GM12878 (cell line): ENCODE results near the gene CRAT. TPM values are rescaled to one million over a fixed set of nuclear protein-coding genes. Genes with fewer than 3 reads are reported as not detected.

Experiments used
- ATAC-seq: fragments of 200-7000 bp; cut with Tn5 transposase; 3 replicates; pipeline ENCODE4 v1.9.1; 2020; ENCODE audit warnings: mild to moderate bottlenecking, moderate library complexity
- BruUV-seq: library from RNA; stranded (reverse); fragments of 400-500 nt; replicated peaks from 2 replicates; lab custom pipeline; 2021; lab: Mats Ljungman, UMichigan
- CTCF ChIA-PET: fragments of 300-600 bp; sonication (Branson Sonifier 250); formaldehyde crosslinking; extraction: SDS; loops from one replicate; lab custom pipeline; 2021; ENCODE audit warnings: inconsistent platforms; lab: Yijun Ruan, JAX
- POLR2A ChIA-PET: fragments of 350-600 bp; formaldehyde crosslinking; extraction: SDS; loops from one replicate; lab custom pipeline; 2021; ENCODE audit warnings: inconsistent platforms; lab: Charles Lee
- RAD21 ChIA-PET: fragments of 300-600 bp; sonication (Branson Sonifier 250); formaldehyde crosslinking; loops from one replicate; lab custom pipeline; 2023; ENCODE audit warnings: antibody characterized with exemption; ENCODE audit not compliant: unreplicated experiment; lab: Charles Lee
- SMC1A ChIA-PET: fragments of 300-600 bp; sonication (Branson Sonifier 250); formaldehyde crosslinking; loops from one replicate; lab custom pipeline; 2023; ENCODE audit not compliant: unreplicated experiment, uncharacterized antibody; lab: Charles Lee
- DNase-seq: peaks from one replicate; pipeline ENCODE4 v3.0.0-alpha.2; 2011; ENCODE audit warnings: low read depth, low spot score
- FAIRE-seq: peaks from 3 replicates; lab custom pipeline; 2011; peaks lifted over from hg19 to GRCh38; lab: Jason Lieb, UNC
- H2AFZ ChIP-seq: 2 replicates; pipeline ENCODE4 v1.6.0; 2011; ENCODE audit warnings: low read depth, low read length, control low read depth; ENCODE audit not compliant: control insufficient read depth
- H3K27ac ChIP-seq: 2 replicates; pipeline ENCODE4 v1.5.1; 2011; ENCODE audit warnings: control low read depth; ENCODE audit not compliant: control insufficient read depth, insufficient read depth
- H3K27me3 ChIP-seq, 2 experiments: replicated peaks in 1 of 2; 2 replicates each; pipeline versions ENCODE4 v1.6.0 to v1.6.1; 2011; ENCODE audit warnings: low read length in 1 of 2; ENCODE audit not compliant: control insufficient read depth in 2 of 2, insufficient read depth in 2 of 2
- H3K36me3 ChIP-seq, 2 experiments: 2 replicates each; pipeline ENCODE4 v1.5.1; 2011; ENCODE audit warnings: low read length in 1 of 2; ENCODE audit not compliant: control insufficient read depth in 2 of 2, insufficient read depth in 2 of 2
- H3K4me1 ChIP-seq: 2 replicates; pipeline ENCODE4 v1.6.1; 2011; ENCODE audit warnings: mild to moderate bottlenecking, low read length, moderate library complexity, mixed read lengths; ENCODE audit not compliant: control insufficient read depth, insufficient read depth
- H3K4me2 ChIP-seq: 2 replicates; pipeline ENCODE4 v1.6.0; 2011; ENCODE audit warnings: control low read depth; ENCODE audit not compliant: control insufficient read depth, insufficient read depth
- H3K4me3 ChIP-seq: fragments of 200-600 bp; sonication (generic); 2 replicates; pipeline ENCODE4 v1.5.1; 2016
- H3K79me2 ChIP-seq: 2 replicates; pipeline ENCODE4 v1.6.0; 2011; ENCODE audit warnings: low read length; ENCODE audit not compliant: control insufficient read depth, insufficient read depth
- H3K9ac ChIP-seq: 2 replicates; pipeline ENCODE4 v1.8.0; 2011; ENCODE audit warnings: low read length, control low read depth, mixed read lengths; ENCODE audit not compliant: control insufficient read depth, insufficient read depth
- H3K9me3 ChIP-seq: replicated peaks from 3 replicates; pipeline ENCODE4 v1.5.1; 2011; ENCODE audit warnings: mild to moderate bottlenecking, low read length; ENCODE audit not compliant: control insufficient read depth, insufficient read depth
- H4K20me1 ChIP-seq: 2 replicates; pipeline ENCODE4 v1.6.0; 2011; ENCODE audit not compliant: control insufficient read depth, insufficient read depth
- BMI1 ChIP-seq: fragments of 450-650 bp; IDR thresholded peaks from 2 replicates; pipeline ENCODE4 v1.6.1; 2016; ENCODE audit warnings: mild to moderate bottlenecking, moderate library complexity, borderline replicate concordance
- CBFB ChIP-seq: IDR thresholded peaks from 2 replicates; pipeline ENCODE4 v1.6.1; 2016; ENCODE audit warnings: antibody characterized with exemption, low read depth
- MXI1 ChIP-seq: fragments of 150-350 bp; IDR thresholded peaks from 2 replicates; pipeline ENCODE4 v1.6.1; 2011; ENCODE audit warnings: low read depth, mild to moderate bottlenecking, inconsistent platforms, low read length, improper control_type of control experiment
- NBN ChIP-seq: fragments of 450-650 bp; IDR thresholded peaks from 2 replicates; pipeline ENCODE4 v1.6.1; 2016
- PAX8 ChIP-seq: fragments of 450-650 bp; IDR thresholded peaks from 2 replicates; pipeline ENCODE4 v1.6.1; 2017; ENCODE audit warnings: mild to moderate bottlenecking, moderate library complexity
- POLR2A ChIP-seq: IDR thresholded peaks from 2 replicates; pipeline ENCODE4 v1.6.1; 2011; ENCODE audit warnings: low read depth, mild to moderate bottlenecking, low read length
- POLR2AphosphoS5 ChIP-seq: IDR thresholded peaks from 2 replicates; pipeline ENCODE4 v1.6.1; 2011; ENCODE audit warnings: mild to moderate bottlenecking, low read length, inconsistent platforms
- SIN3A ChIP-seq: IDR thresholded peaks from 2 replicates; pipeline ENCODE4 v1.6.1; 2012; ENCODE audit warnings: low read depth, low read length, improper control_type of control experiment
- SMC3 ChIP-seq: IDR thresholded peaks from 2 replicates; pipeline ENCODE4 v1.6.1; 2011; ENCODE audit warnings: low read length, improper control_type of control experiment, borderline replicate concordance
- WRNIP1 ChIP-seq: IDR thresholded peaks from 2 replicates; pipeline ENCODE4 v1.6.1; 2011; ENCODE audit warnings: low read depth, low read length, improper control_type of control experiment, borderline replicate concordance
- ZNF207 ChIP-seq: fragments of 450-650 bp; IDR thresholded peaks from 2 replicates; pipeline ENCODE4 v1.6.1; 2014; ENCODE audit warnings: antibody characterized with exemption, mild to moderate bottlenecking, borderline replicate concordance
- ZNF274 ChIP-seq: IDR thresholded peaks from one replicate; pipeline ENCODE4 v1.8.0; 2011; ENCODE audit not compliant: insufficient read length, insufficient read depth
- WGBS: methylation state at CpG from one replicate; pipeline ENCODE4 v1.1.6; 2016; ENCODE audit warnings: low lambda C conversion rate; ENCODE audit not compliant: insufficient replicate concordance, insufficient coverage; ENCODE audit errors: missing lambda C conversion rate; 5-methylcytosine and 5-hydroxymethylcytosine counted together
- in situ Hi-C: fragments of 300-500 bp; cut with MboI; formaldehyde crosslinking; loops from 9 replicates; pipeline ENCODE4 v1.14.3; 2018; ENCODE audit warnings: mixed read lengths
- intact Hi-C: fragments of 100-400 bp; cut with micrococcal nuclease; formaldehyde crosslinking; loops from one replicate; pipeline ENCODE4 v1.14.2; 2022; ENCODE audit not compliant: unreplicated experiment
- polyA plus RNA-seq, 11 experiments: library from polyadenylated mRNA; depleted of rRNA in 4 of 11; unstranded in 6 of 11; stranded (reverse) in 5 of 11; fragments of >200 nt; fragmentation: Nextera tagmentation in 4 of 11; fragmentation: Illumina TruSeq in 1 of 11; extraction: Ambion mirVana in 4 of 11; extraction: Trizol in 1 of 11; gene quantifications; 1 replicate in 1 of 11; 2 replicates in 10 of 11; pipeline versions ENCODE4 v1.2.1 to v1.2.3, GENCODE V29; 2011 to 2016; ENCODE audit warnings: inconsistent platforms in 2 of 11, missing spikeins in 2 of 11, low read depth in 1 of 11
- total RNA-seq, 4 experiments: library from RNA; depleted of rRNA in 3 of 4; stranded (reverse); fragments of >200 nt in 3 of 4; fragmentation: Illumina TruSeq in 1 of 4; extraction: Trizol in 1 of 4; gene quantifications; 2 replicates each; pipeline versions ENCODE4 v1.2.1 to v1.2.3, GENCODE V29; 2013 to 2021
- TF ChIP-seq, protein P1 (sequence below): fragments of 450-650 bp; formaldehyde crosslinking; IDR thresholded peaks from 2 replicates; pipeline ENCODE4 v1.4.0; 2020; ENCODE audit warnings: mild to moderate bottlenecking, moderate library complexity
- TF ChIP-seq, protein P2 (sequence below): IDR thresholded peaks from 2 replicates; pipeline ENCODE4 v1.6.1; 2012; ENCODE audit warnings: improper control_type of control experiment, low read depth, low read length; ENCODE audit not compliant: insufficient replicate concordance

CRAT gene
- total and polyA plus RNA-seq, 10 of the 15 experiments (the other 5 are each of a cell fraction or from before 2014, with no cell fraction given): 0.10 to 3.4 (median 1.8) TPM

DNA sequence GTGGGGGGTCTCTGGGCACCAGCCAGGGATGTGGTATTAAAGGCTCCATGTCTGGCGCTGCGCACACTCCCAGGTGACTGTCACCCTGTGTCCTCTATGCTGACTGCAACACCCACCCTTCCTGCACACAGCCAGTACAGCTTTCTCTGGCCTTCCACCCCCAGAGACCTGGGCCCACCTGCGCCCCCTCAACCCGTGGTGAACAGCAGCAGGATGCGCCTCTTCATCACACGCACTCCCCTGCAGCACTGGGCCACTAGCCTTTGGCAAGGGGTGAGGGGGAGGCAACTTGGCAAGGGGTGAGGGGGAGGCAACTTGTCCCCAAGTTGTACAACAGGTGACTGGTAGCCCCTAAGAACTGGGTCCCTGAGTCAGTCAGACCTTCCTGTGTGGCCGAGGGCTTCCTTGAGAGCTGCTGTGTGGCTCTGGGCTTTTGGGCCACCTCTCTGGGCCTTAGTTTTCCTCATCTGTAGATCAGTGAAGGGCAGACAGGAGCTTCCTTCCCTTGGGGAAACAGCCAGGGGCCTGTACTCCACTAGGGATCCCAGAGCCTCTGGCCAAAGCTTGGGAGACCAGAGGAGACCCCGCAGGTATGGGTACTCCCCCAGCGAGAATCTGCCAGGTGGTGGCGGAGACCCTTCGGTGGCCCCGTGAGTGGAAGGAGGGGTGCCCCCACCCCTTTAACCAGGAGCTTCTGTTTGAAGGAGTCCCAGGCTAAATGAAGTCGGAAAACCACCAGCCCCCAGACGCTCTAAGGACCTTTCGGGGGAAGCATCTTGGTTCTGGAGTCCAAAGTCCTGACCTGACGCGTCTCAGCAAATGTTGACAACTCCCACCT, 4.5 kb downstream of the CRAT start (continued):
- no peak for TF ChIP-seq BMI1
- TF ChIP-seq, protein P1, sequence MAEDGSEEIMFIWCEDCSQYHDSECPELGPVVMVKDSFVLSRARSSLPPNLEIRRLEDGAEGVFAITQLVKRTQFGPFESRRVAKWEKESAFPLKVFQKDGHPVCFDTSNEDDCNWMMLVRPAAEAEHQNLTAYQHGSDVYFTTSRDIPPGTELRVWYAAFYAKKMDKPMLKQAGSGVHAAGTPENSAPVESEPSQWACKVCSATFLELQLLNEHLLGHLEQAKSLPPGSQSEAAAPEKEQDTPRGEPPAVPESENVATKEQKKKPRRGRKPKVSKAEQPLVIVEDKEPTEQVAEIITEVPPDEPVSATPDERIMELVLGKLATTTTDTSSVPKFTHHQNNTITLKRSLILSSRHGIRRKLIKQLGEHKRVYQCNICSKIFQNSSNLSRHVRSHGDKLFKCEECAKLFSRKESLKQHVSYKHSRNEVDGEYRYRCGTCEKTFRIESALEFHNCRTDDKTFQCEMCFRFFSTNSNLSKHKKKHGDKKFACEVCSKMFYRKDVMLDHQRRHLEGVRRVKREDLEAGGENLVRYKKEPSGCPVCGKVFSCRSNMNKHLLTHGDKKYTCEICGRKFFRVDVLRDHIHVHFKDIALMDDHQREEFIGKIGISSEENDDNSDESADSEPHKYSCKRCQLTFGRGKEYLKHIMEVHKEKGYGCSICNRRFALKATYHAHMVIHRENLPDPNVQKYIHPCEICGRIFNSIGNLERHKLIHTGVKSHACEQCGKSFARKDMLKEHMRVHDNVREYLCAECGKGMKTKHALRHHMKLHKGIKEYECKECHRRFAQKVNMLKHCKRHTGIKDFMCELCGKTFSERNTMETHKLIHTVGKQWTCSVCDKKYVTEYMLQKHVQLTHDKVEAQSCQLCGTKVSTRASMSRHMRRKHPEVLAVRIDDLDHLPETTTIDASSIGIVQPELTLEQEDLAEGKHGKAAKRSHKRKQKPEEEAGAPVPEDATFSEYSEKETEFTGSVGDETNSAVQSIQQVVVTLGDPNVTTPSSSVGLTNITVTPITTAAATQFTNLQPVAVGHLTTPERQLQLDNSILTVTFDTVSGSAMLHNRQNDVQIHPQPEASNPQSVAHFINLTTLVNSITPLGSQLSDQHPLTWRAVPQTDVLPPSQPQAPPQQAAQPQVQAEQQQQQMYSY (CRISPR knock-in tag): no peak
- no peak for TF ChIP-seq ZNF207
- no peak for TF ChIP-seq MXI1

DNA sequence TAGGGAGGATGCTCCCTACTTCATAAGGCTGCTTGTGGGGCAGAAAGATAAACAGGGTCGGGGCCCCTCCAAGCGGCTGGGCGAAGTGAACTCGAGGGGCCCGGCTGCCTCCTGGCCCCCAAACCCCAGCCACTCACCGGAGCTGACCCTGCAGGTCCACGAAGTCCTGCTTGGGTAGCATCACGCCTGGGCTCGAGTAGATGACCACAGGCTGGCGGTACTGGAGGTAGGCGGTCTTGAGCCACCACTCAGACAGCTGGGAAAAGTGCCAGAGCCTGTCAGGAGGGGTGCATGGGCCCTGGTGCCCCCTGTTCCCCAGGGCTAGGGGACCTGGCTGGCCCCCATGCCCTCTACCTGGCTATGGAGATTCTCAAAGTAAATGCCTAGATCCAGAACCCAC, 6.5 kb downstream of the CRAT start:
- no peaks in the 10 kb centered on the region; a peak in 1 of 4 replicates for H3K27me3 ChIP-seq
- 52% methylated on average over 11 of the region's 11 CpGs for WGBS
- no peak overlapping the region for H2AFZ ChIP-seq
- ChIA-PET RAD21 (no interaction called here), SMC1A (no interaction called here), POLR2A (interaction anchor here (1.7 kb wide), 1 partner anchor 9 kb away, joined by 4 read pairs; no protein-coding TSS in a partner anchor), CTCF (interaction anchor here (2.0 kb wide), 3 partner anchors 9 to 35 kb away, joined by 6 read pairs; no protein-coding TSS in a partner anchor)
- no peaks in the 10 kb centered on the region for H4K20me1 ChIP-seq
- H3K9ac ChIP-seq: no peak overlapping the region
- intact Hi-C loops: no loop called here
- H3K4me3 ChIP-seq: no peak overlapping the region
- no TSS peak for BruUV-seq
- no peaks in the 10 kb centered on the region for H3K9me3 ChIP-seq
- no peaks in the 10 kb centered on the region for H3K36me3 ChIP-seq
- H3K79me2 ChIP-seq: no peaks in the 10 kb centered on the region
- in situ Hi-C loops: no loop called here
- TF ChIP-seq CBFB (no peak), SIN3A (no peak), POLR2A (no peak), NBN (no peak), SMC3 (no peak), POLR2AphosphoS5 (no peak), WRNIP1 (no peak), ZNF274 (no peak), PAX8 (no peak)
- TF ChIP-seq, protein P2, sequence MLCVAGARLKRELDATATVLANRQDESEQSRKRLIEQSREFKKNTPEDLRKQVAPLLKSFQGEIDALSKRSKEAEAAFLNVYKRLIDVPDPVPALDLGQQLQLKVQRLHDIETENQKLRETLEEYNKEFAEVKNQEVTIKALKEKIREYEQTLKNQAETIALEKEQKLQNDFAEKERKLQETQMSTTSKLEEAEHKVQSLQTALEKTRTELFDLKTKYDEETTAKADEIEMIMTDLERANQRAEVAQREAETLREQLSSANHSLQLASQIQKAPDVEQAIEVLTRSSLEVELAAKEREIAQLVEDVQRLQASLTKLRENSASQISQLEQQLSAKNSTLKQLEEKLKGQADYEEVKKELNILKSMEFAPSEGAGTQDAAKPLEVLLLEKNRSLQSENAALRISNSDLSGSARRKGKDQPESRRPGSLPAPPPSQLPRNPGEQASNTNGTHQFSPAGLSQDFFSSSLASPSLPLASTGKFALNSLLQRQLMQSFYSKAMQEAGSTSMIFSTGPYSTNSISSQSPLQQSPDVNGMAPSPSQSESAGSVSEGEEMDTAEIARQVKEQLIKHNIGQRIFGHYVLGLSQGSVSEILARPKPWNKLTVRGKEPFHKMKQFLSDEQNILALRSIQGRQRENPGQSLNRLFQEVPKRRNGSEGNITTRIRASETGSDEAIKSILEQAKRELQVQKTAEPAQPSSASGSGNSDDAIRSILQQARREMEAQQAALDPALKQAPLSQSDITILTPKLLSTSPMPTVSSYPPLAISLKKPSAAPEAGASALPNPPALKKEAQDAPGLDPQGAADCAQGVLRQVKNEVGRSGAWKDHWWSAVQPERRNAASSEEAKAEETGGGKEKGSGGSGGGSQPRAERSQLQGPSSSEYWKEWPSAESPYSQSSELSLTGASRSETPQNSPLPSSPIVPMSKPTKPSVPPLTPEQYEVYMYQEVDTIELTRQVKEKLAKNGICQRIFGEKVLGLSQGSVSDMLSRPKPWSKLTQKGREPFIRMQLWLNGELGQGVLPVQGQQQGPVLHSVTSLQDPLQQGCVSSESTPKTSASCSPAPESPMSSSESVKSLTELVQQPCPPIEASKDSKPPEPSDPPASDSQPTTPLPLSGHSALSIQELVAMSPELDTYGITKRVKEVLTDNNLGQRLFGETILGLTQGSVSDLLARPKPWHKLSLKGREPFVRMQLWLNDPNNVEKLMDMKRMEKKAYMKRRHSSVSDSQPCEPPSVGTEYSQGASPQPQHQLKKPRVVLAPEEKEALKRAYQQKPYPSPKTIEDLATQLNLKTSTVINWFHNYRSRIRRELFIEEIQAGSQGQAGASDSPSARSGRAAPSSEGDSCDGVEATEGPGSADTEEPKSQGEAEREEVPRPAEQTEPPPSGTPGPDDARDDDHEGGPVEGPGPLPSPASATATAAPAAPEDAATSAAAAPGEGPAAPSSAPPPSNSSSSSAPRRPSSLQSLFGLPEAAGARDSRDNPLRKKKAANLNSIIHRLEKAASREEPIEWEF: no peak
- no peak overlapping the region for H3K27ac ChIP-seq
- ATAC-seq (no peak), DNase-seq (no peak), FAIRE-seq (no peak)
- no peaks in the 10 kb centered on the region for H3K4me1 ChIP-seq
- no peak overlapping the region for H3K4me2 ChIP-seq
